OCI-LY7 (cell line): ENCODE measurements around the gene SEC14L1.

Experiments
- EZH2phosphoT487 ChIP-seq: fragments of 200-600 bp; sonication (generic); IDR thresholded peaks from 2 replicates; pipeline ENCODE4 v1.6.1; 2018; ENCODE audit warnings: low read depth, borderline replicate concordance, mild to moderate bottlenecking, mixed run types, antibody characterized with exemption, low read length, moderate library complexity, mixed read lengths
- TF ChIP-seq, protein P1 (sequence below): fragments of 200-600 bp; sonication (generic); conservative IDR thresholded peaks from 2 replicates; pipeline ENCODE4 v1.5.1; 2014; ENCODE audit warnings: mild to moderate bottlenecking, antibody characterized with exemption, low read length, moderate library complexity, mixed read lengths

DNA sequence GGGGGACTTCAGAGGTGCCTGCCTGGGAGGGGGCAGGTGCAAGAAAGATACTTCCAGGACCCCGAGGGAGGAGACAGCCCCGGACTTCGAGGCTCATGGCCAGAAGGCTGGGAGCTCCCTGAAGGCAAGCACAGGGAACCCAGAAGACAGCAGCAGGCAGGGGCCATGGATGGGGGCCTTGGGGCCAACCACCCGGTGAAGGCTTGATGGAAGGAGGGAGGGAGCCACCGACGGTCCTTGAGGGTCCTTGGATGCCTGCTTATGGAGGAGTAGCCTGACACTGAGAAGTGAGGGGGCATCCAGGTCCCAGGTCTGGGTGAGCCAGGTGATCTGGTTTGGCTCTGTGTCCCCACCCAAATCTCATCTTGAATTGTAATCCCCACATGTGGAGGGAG is 89.7 kb downstream of the SEC14L1 start:
- TF ChIP-seq, protein P1, sequence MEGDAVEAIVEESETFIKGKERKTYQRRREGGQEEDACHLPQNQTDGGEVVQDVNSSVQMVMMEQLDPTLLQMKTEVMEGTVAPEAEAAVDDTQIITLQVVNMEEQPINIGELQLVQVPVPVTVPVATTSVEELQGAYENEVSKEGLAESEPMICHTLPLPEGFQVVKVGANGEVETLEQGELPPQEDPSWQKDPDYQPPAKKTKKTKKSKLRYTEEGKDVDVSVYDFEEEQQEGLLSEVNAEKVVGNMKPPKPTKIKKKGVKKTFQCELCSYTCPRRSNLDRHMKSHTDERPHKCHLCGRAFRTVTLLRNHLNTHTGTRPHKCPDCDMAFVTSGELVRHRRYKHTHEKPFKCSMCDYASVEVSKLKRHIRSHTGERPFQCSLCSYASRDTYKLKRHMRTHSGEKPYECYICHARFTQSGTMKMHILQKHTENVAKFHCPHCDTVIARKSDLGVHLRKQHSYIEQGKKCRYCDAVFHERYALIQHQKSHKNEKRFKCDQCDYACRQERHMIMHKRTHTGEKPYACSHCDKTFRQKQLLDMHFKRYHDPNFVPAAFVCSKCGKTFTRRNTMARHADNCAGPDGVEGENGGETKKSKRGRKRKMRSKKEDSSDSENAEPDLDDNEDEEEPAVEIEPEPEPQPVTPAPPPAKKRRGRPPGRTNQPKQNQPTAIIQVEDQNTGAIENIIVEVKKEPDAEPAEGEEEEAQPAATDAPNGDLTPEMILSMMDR = no peak
- TF ChIP-seq EZH2phosphoT487 = no peak
